Calu3 (cell line): Measurements from ENCODE around the gene SLC38A9. TPM values are rescaled to one million over a fixed set of nuclear protein-coding genes. Genes with fewer than 3 reads are reported as not detected.
"Not testable (repeated sequence)": the region's sequence is repeated elsewhere in the genome, so short reads cannot be mapped to it uniquely, and the experiment has no call there.

ENCODE experiments used
- BruUV-seq: library from RNA; stranded (reverse); fragments of 400-500 nt; replicated peaks from 2 replicates; lab custom pipeline; 2021; lab: Mats Ljungman, UMichigan
- CTCF ChIA-PET: fragments of 300-600 bp; sonication (Branson Sonifier 250); formaldehyde crosslinking; loops from one replicate; lab custom pipeline; 2022; ENCODE audit warnings: antibody characterized with exemption; lab: Charles Lee
- DNase-seq: peaks from one replicate; pipeline ENCODE4 v3.0.0; 2022
- H3K27ac Mint-ChIP-seq: one replicate; pipeline ENCODE4 v1.8.0; 2022; ENCODE audit warnings: mixed read lengths; ENCODE audit not compliant: unreplicated experiment
- H3K27me3 Mint-ChIP-seq: one replicate; pipeline ENCODE4 v1.8.0; 2022; ENCODE audit warnings: mixed read lengths; ENCODE audit not compliant: unreplicated experiment
- H3K36me3 Mint-ChIP-seq: one replicate; pipeline ENCODE4 v1.8.0; 2022; ENCODE audit warnings: mild to moderate bottlenecking, moderate library complexity, mixed read lengths; ENCODE audit not compliant: insufficient read depth, unreplicated experiment
- H3K4me1 Mint-ChIP-seq: one replicate; pipeline ENCODE4 v1.8.0; 2022; ENCODE audit warnings: mild to moderate bottlenecking, low read depth, mixed read lengths; ENCODE audit not compliant: unreplicated experiment
- H3K4me3 Mint-ChIP-seq: one replicate; pipeline ENCODE4 v1.8.0; 2022; ENCODE audit warnings: mild to moderate bottlenecking, low read depth, moderate library complexity, mixed read lengths; ENCODE audit not compliant: unreplicated experiment
- H3K9me3 Mint-ChIP-seq: one replicate; pipeline ENCODE4 v1.8.0; 2022; ENCODE audit warnings: low read depth, mixed read lengths; ENCODE audit not compliant: unreplicated experiment
- CTCF ChIP-seq: fragments of 200-600 bp; IDR thresholded peaks from one replicate; pipeline ENCODE4 v1.8.0; 2022; ENCODE audit warnings: antibody characterized with exemption; ENCODE audit not compliant: unreplicated experiment
- intact Hi-C: fragments of 100-400 bp; cut with micrococcal nuclease; formaldehyde crosslinking; loops from one replicate; pipeline ENCODE4 v1.10.0; 2022; ENCODE audit not compliant: unreplicated experiment
- total RNA-seq: library from RNA; stranded (reverse); gene quantifications from 2 replicates; pipeline ENCODE4 v1.2.3, GENCODE V29; 2022

The SLC38A9 gene
- total RNA-seq, 1 experiment from 2014 or later: 30.5 TPM

- Mint-ChIP-seq H3K4me3 (no peak overlapping the region), H3K27ac (no peak overlapping the region), H3K4me1 (no peaks in the 10 kb centered on the region), H3K27me3 (no peaks in the 10 kb centered on the region), H3K9me3 (no peaks in the 10 kb centered on the region), H3K36me3 (peaks cover 5% of the 10 kb centered on the region)
- no TSS peak for BruUV-seq
- intact Hi-C loops: no loop called here
- TF ChIP-seq CTCF: no peak
- DNase-seq: no peak
- CTCF ChIA-PET: no interaction called here
Measured at GRCh38 chr5:55700745-55701144, 11.4 kb downstream of the SLC38A9 start.

DNA sequence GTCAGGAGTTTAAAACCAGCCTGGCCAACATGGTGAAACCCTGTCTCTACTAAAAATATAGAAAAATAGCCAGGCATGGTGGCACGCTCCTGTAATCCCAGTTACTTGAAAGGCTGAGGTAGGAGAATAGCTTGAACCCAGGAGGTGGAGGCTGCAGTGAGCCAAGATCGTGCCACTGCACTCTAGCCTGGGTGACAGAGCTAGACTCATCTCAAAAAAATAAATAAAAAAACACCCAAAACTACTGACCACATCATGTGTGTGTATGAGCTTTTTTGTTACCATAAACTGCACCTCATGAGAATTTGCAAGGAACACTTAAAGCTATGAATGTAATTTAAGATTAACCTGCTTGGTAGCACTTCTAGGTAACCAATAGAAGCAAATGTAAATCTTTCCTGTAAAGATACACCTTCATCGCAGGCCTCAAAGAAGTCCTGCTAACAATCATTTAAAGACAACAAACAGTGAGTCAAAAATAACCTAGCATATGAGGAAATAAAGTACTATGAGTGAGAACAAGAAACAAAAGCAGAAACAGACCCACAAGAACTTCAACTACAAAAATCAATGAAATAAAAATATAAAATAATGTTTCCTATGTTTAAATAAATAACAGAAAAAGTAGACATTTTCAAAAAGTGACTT is 13.0 kb downstream of the SLC38A9 start:
- no peaks in the 10 kb centered on the region for H3K27me3 Mint-ChIP-seq
- H3K4me3 Mint-ChIP-seq: no peak overlapping the region
- BruUV-seq: no TSS peak
- no peak overlapping the region for H3K27ac Mint-ChIP-seq
- no peak for DNase-seq
- CTCF ChIA-PET: interaction anchor here (0.7 kb wide), 1 partner anchor 14 kb away, joined by 6 read pairs; no protein-coding TSS in a partner anchor
- H3K36me3 Mint-ChIP-seq: peaks cover 5% of the 10 kb centered on the region
- intact Hi-C loops: no loop called here
- no peaks in the 10 kb centered on the region for H3K4me1 Mint-ChIP-seq
- TF ChIP-seq CTCF: no peak
- H3K9me3 Mint-ChIP-seq: no peaks in the 10 kb centered on the region

- CTCF ChIA-PET, H3K27me3 Mint-ChIP-seq, BruUV-seq, H3K4me1 Mint-ChIP-seq, H3K4me3 Mint-ChIP-seq, DNase-seq, H3K9me3 Mint-ChIP-seq, H3K36me3 Mint-ChIP-seq, H3K27ac Mint-ChIP-seq, intact Hi-C loops: not testable (repeated sequence)
Measured at GRCh38 chr5:55696704-55697103, 15.4 kb downstream of the SLC38A9 start.

GRCh38 chr5:55694152-55694830 is 17.8 kb downstream of the SLC38A9 start:
- no peak for DNase-seq
- CTCF ChIA-PET: no interaction called here

More at GRCh38 chr5:55694152-55694830, 17.8 kb downstream of the SLC38A9 start:
- H3K4me1 Mint-ChIP-seq: peaks cover 14% of the 10 kb centered on the region
- no peaks in the 10 kb centered on the region for H3K9me3 Mint-ChIP-seq
- H3K4me3 Mint-ChIP-seq: no peak overlapping the region
- peaks cover 5% of the 10 kb centered on the region for H3K36me3 Mint-ChIP-seq
- BruUV-seq: no TSS peak
- H3K27me3 Mint-ChIP-seq: no peaks in the 10 kb centered on the region
- H3K27ac Mint-ChIP-seq: no peak overlapping the region
- intact Hi-C loops: loop anchor here (5.0 kb wide), 2 partner anchors 147 to 507 kb away; no protein-coding TSS in a partner anchor
- no peak for TF ChIP-seq CTCF
